Keratinocyte (primary cell): ENCODE results near the gene TOM1L2. TPM values are rescaled to one million over a fixed set of nuclear protein-coding genes. Genes with fewer than 3 reads are reported as not detected.

Experiments used
- DNase-seq: peaks from one replicate; pipeline ENCODE4 v3.0.0-alpha.2; 2011; ENCODE audit warnings: low read depth, missing footprints, low spot score
- FAIRE-seq: peaks from 2 replicates; lab custom pipeline; 2011; peaks lifted over from hg19 to GRCh38; lab: Jason Lieb, UNC
- H2AFZ ChIP-seq: 2 replicates; pipeline ENCODE4 v1.6.0; 2012; ENCODE audit warnings: low read length, control low read depth, inconsistent platforms; ENCODE audit not compliant: control insufficient read depth
- H3K27ac ChIP-seq: 2 replicates; pipeline ENCODE4 v1.5.1; 2011; ENCODE audit warnings: low read length; ENCODE audit not compliant: control insufficient read depth, insufficient read depth
- H3K27me3 ChIP-seq: 3 replicates; pipeline ENCODE4 v1.6.0; 2011; ENCODE audit warnings: low read length; ENCODE audit not compliant: control insufficient read depth, insufficient read depth; ENCODE audit errors: extremely low read depth
- H3K36me3 ChIP-seq, 2 experiments: 2 replicates in 1 of 2; 3 replicates in 1 of 2; pipeline ENCODE4 v1.5.1; 2011; ENCODE audit warnings: low read length in 2 of 2, mild to moderate bottlenecking in 1 of 2; ENCODE audit not compliant: control insufficient read depth in 2 of 2, insufficient read depth in 2 of 2; ENCODE audit errors: extremely low read depth in 1 of 2
- H3K4me1 ChIP-seq: 3 replicates; pipeline ENCODE4 v1.5.1; 2011; ENCODE audit warnings: low read length; ENCODE audit not compliant: control insufficient read depth, insufficient read depth; ENCODE audit errors: extremely low read depth
- H3K4me2 ChIP-seq: 3 replicates; pipeline ENCODE4 v1.6.0; 2011; ENCODE audit warnings: low read depth, low read length; ENCODE audit not compliant: control insufficient read depth, insufficient read depth; ENCODE audit errors: extremely low read depth
- H3K4me3 ChIP-seq, 3 experiments: fragments of 200-600 bp in 1 of 3; sonication (generic) in 1 of 3; 2 replicates in 2 of 3; 3 replicates in 1 of 3; pipeline ENCODE4 v1.5.1; 2011 to 2016; ENCODE audit warnings: low read length in 3 of 3, mild to moderate bottlenecking in 3 of 3, control low read depth in 2 of 3, inconsistent platforms in 1 of 3, low read depth in 1 of 3, mixed read lengths in 1 of 3, mixed run types in 1 of 3, moderate library complexity in 1 of 3; ENCODE audit not compliant: control insufficient read depth in 2 of 3, insufficient read depth in 2 of 3; ENCODE audit errors: extremely low read depth in 1 of 3
- H3K79me2 ChIP-seq: 2 replicates; pipeline ENCODE4 v1.6.0; 2012; ENCODE audit warnings: low read length; ENCODE audit not compliant: control insufficient read depth, insufficient read depth
- H3K9ac ChIP-seq: 3 replicates; pipeline ENCODE4 v1.6.0; 2011; ENCODE audit warnings: low read length; ENCODE audit not compliant: control insufficient read depth, insufficient read depth; ENCODE audit errors: extremely low read depth
- H3K9me1 ChIP-seq: 3 replicates; pipeline ENCODE4 v1.6.0; 2011; ENCODE audit warnings: low read length; ENCODE audit not compliant: control insufficient read depth, insufficient read depth; ENCODE audit errors: extremely low read depth
- H3K9me3 ChIP-seq: 2 replicates; pipeline ENCODE4 v1.5.1; 2012; ENCODE audit warnings: low read depth, low read length; ENCODE audit not compliant: control insufficient read depth
- H4K20me1 ChIP-seq: 3 replicates; pipeline ENCODE4 v1.6.0; 2011; ENCODE audit warnings: low read length; ENCODE audit not compliant: control insufficient read depth, insufficient read depth; ENCODE audit errors: extremely low read depth
- EZH2 ChIP-seq: IDR thresholded peaks from one replicate; pipeline ENCODE4 v1.6.1; 2012; ENCODE audit warnings: inconsistent platforms, mild to moderate bottlenecking, low read length, moderate library complexity
- dilution Hi-C: fragments of 300-500 bp; cut with MboI; formaldehyde crosslinking; loops from one replicate; pipeline ENCODE4 v1.7.0; 2020; ENCODE audit warnings: low sequenced_read_pairs; ENCODE audit not compliant: extremely low pct_ligation_motif_present
- polyA plus RNA-seq, 5 experiments: library from polyadenylated mRNA; depleted of rRNA in 3 of 5; stranded (reverse) in 3 of 5; stranded (forward) in 1 of 5; unstranded in 1 of 5; fragments of >200 nt; gene quantifications; 1 replicate in 1 of 5; 2 replicates in 3 of 5; 3 replicates in 1 of 5; pipeline versions ENCODE4 v1.2.1 to v1.2.3, GENCODE V29; 2011 to 2012; ENCODE audit warnings: missing spikeins in 2 of 5, low read depth in 1 of 5, low replicate concordance in 1 of 5
- TF ChIP-seq, protein P1 (sequence below), 3 experiments: IDR thresholded peaks in 1 of 3; conservative IDR thresholded peaks in 1 of 3; optimal IDR thresholded peaks in 1 of 3; 2 replicates in 2 of 3; 3 replicates in 1 of 3; pipeline versions ENCODE3 to v1.5.1; 2011; ENCODE audit warnings: low read length in 3 of 3, mild to moderate bottlenecking in 3 of 3, moderate library complexity in 2 of 3, control low read depth in 1 of 3, inconsistent platforms in 1 of 3; ENCODE audit not compliant: insufficient read depth in 2 of 3; ENCODE audit errors: extremely low read depth in 1 of 3

The TOM1L2 gene
- polyA plus RNA-seq, 1 donor (not counting 4 experiments of a cell fraction or from before 2014, with no cell fraction given): 36.3 TPM

DNA sequence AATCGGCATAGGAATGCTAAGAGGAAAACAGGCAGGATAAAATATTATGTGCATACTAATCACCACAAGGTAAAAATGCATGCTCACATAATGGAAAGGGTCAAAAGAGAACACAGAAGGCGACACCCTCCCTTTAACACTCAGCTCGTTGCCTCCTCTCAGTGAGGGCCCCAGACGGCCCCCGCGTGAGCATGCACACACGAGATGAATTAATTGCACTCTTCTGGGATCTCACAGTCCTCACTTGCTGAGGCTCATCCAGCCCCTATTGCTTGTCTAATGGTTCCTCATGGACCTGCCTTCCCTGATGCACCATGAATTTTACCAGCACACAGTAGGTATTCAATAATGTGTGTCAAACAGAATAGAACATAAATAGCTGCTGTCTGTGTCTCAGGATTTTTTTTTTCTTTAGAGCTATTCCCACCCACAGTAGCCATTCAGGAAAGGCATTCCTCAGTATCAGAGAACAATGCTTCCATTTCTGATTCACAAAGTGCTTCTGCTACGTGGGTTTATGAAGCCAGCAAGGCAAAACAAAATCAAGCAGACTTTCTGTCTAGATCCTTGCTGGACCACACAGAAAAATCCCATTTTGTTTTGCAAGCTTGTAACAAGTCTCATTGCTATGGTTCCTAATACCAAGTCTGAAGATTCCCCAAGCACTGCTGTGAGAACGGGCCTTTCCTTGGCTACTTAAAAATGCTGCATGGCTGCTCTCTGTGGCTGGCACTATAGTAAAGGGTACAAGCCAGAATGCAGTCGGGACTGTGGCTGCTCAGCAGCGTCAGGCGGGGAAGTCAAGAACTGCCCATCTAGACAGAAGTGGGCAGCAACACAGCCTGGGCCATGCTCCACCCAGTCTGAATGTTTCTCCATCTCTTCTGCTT lies 43.6 kb downstream of the TOM1L2 start:
- Histone ChIP-seq H3K36me3 (no peaks in the 10 kb centered on the region), H2AFZ (peak overlapping the region; percentile 45), H3K9ac (no peak overlapping the region), H3K27ac (peak overlapping the region; percentile 32), H3K79me2 (peaks cover 54% of the 10 kb centered on the region), H3K4me3 (no peak overlapping the region), H4K20me1 (no peaks in the 10 kb centered on the region), H3K4me1 (peaks cover 31% of the 10 kb centered on the region), H3K4me2 (peak overlapping the region; percentile 46), H3K9me1 (peaks cover 2% of the 10 kb centered on the region), H3K9me3 (no peaks in the 10 kb centered on the region), H3K27me3 (no peaks in the 10 kb centered on the region)
- dilution Hi-C loops: no loop called here
- no peak for TF ChIP-seq EZH2
- TF ChIP-seq, protein P1, sequence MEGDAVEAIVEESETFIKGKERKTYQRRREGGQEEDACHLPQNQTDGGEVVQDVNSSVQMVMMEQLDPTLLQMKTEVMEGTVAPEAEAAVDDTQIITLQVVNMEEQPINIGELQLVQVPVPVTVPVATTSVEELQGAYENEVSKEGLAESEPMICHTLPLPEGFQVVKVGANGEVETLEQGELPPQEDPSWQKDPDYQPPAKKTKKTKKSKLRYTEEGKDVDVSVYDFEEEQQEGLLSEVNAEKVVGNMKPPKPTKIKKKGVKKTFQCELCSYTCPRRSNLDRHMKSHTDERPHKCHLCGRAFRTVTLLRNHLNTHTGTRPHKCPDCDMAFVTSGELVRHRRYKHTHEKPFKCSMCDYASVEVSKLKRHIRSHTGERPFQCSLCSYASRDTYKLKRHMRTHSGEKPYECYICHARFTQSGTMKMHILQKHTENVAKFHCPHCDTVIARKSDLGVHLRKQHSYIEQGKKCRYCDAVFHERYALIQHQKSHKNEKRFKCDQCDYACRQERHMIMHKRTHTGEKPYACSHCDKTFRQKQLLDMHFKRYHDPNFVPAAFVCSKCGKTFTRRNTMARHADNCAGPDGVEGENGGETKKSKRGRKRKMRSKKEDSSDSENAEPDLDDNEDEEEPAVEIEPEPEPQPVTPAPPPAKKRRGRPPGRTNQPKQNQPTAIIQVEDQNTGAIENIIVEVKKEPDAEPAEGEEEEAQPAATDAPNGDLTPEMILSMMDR (optimal IDR thresholded peaks at IDR 0.05 in 1 of 3, IDR thresholded peaks at IDR 0.05 in 1 of 3, conservative IDR thresholded peaks at IDR 0.05 in 1 of 3; ENCODE audit: extremely low read depth in 1 of 3, insufficient read depth in 2 of 3, low read length in 3 of 3): no peak
- FAIRE-seq: no peak
- DNase-seq: no peak

DNA sequence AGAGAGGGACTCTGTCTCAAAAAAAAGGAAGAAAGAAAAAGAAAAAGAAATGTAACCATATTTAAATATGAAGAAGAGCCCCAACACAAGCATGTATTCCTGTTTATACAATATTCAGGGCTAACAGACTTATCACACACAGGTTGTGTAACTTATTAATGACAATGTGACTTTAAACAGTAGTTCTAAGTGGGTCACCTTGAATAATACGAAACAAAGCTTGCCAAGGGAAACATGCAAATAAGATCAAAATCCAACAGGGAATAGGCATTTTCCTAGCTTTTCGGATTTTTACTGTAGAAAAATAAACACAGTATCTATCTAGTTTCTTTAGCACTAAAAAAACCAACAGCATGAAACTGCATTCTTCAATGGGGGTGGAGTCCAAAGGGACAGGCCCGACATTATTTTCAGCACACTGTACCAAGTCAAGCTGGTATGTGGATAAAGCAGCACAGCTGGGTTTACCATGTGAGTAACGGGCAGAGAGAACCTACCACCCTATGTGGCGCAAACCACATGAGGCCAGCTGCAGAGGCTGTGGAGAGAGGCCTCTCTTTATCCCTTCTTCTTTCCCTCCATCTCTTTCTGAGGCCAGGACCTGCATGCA lies 45.3 kb downstream of the TOM1L2 start:
- peak; percentile 9 for FAIRE-seq

More for the DNA sequence above, 45.3 kb downstream of the TOM1L2 start:
- Histone ChIP-seq H3K27ac (no peak overlapping the region), H3K9ac (no peak overlapping the region), H3K79me2 (peaks cover 53% of the 10 kb centered on the region), H3K4me2 (no peak overlapping the region), H3K4me3 (no peak overlapping the region), H3K4me1 (peaks cover 38% of the 10 kb centered on the region), H2AFZ (no peak overlapping the region), H3K9me1 (peaks cover 2% of the 10 kb centered on the region), H3K36me3 (no peaks in the 10 kb centered on the region), H4K20me1 (no peaks in the 10 kb centered on the region), H3K27me3 (no peaks in the 10 kb centered on the region), H3K9me3 (no peaks in the 10 kb centered on the region)
- TF ChIP-seq, protein P1 (optimal IDR thresholded peaks at IDR 0.05 in 1 of 3, IDR thresholded peaks at IDR 0.05 in 1 of 3, conservative IDR thresholded peaks at IDR 0.05 in 1 of 3; ENCODE audit: extremely low read depth in 1 of 3, insufficient read depth in 2 of 3, low read length in 3 of 3): no peak
- no peak for TF ChIP-seq EZH2
- no peak for DNase-seq
- dilution Hi-C loops: no loop called here
